SK-N-SH treated with all-trans-retinoic acid at 6 μM for 48 hours (cell line): ENCODE results near the gene MVK.

ENCODE experiments used
- ATAC-seq: fragments of 200-7000 bp; cut with Tn5 transposase; 3 replicates; pipeline ENCODE4 v1.9.1; 2020; ENCODE audit warnings: mild to moderate bottlenecking, moderate library complexity
- ARNTL ChIP-seq: fragments of 450-650 bp; formaldehyde crosslinking; IDR thresholded peaks from 2 replicates; pipeline ENCODE4 v1.5.0; 2020; ENCODE audit warnings: low read depth, mild to moderate bottlenecking, moderate library complexity, borderline replicate concordance
- BACH2 ChIP-seq: fragments of 250-450 bp; sonication (Bioruptor Pico); IDR thresholded peaks from 2 replicates; pipeline ENCODE4 v1.9.0; 2021; ENCODE audit warnings: mild to moderate bottlenecking, borderline replicate concordance
- CREB5 ChIP-seq: fragments of 250-450 bp; sonication (Bioruptor Pico); IDR thresholded peaks from 2 replicates; pipeline ENCODE4 v1.5.1; 2020; ENCODE audit warnings: low read depth, mild to moderate bottlenecking, moderate library complexity
- CSDC2 ChIP-seq: fragments of 250-450 bp; sonication (Bioruptor Pico); IDR thresholded peaks from 2 replicates; pipeline ENCODE4 v1.5.0; 2020; ENCODE audit warnings: mild to moderate bottlenecking, moderate library complexity
- CSRNP3 ChIP-seq: fragments of 250-450 bp; sonication (Bioruptor Pico); IDR thresholded peaks from 2 replicates; pipeline ENCODE4 v1.5.1; 2021; ENCODE audit warnings: mild to moderate bottlenecking, moderate library complexity
- ESRRG ChIP-seq: fragments of 250-450 bp; sonication (Bioruptor Pico); IDR thresholded peaks from 2 replicates; pipeline ENCODE4 v1.6.1; 2021; ENCODE audit warnings: mild to moderate bottlenecking
- GLIS3 ChIP-seq: fragments of 250-450 bp; sonication (Bioruptor Pico); IDR thresholded peaks from 2 replicates; pipeline ENCODE4 v1.5.0; 2020; ENCODE audit warnings: mild to moderate bottlenecking, moderate library complexity
- ISL1 ChIP-seq: fragments of 250-450 bp; sonication (Bioruptor Pico); IDR thresholded peaks from 2 replicates; pipeline ENCODE4 v2.1.2; 2022; ENCODE audit warnings: mild to moderate bottlenecking, moderate library complexity
- OSR1 ChIP-seq: fragments of 250-450 bp; sonication (Bioruptor Pico); IDR thresholded peaks from 2 replicates; pipeline ENCODE4 v1.8.0; 2022; ENCODE audit warnings: moderate library complexity, mild to moderate bottlenecking, inconsistent platforms
- POU6F1 ChIP-seq: fragments of 250-450 bp; sonication (Bioruptor Pico); IDR thresholded peaks from 2 replicates; pipeline ENCODE4 v1.8.0; 2021; ENCODE audit warnings: low read depth, mild to moderate bottlenecking, moderate library complexity, borderline replicate concordance
- PPARA ChIP-seq: fragments of 250-450 bp; sonication (Bioruptor Pico); IDR thresholded peaks from 2 replicates; pipeline ENCODE4 v1.5.0; 2020; ENCODE audit warnings: mild to moderate bottlenecking, borderline replicate concordance
- RARB ChIP-seq: fragments of 250-450 bp; sonication (Bioruptor Pico); IDR thresholded peaks from 2 replicates; pipeline ENCODE4 v1.8.0; 2021; ENCODE audit warnings: mild to moderate bottlenecking, moderate library complexity
- SNAI2 ChIP-seq: fragments of 250-450 bp; sonication (Bioruptor Pico); IDR thresholded peaks from 2 replicates; pipeline ENCODE4 v1.5.0; 2020; ENCODE audit warnings: mild to moderate bottlenecking, moderate library complexity
- TCF4 ChIP-seq: fragments of 250-450 bp; sonication (Bioruptor Pico); IDR thresholded peaks from 2 replicates; pipeline ENCODE4 v1.8.0; 2021; ENCODE audit warnings: mild to moderate bottlenecking, moderate library complexity, borderline replicate concordance
- TOX ChIP-seq: fragments of 250-450 bp; sonication (Bioruptor Pico); IDR thresholded peaks from 2 replicates; pipeline ENCODE4 v1.8.0; 2021; ENCODE audit warnings: mild to moderate bottlenecking, moderate library complexity, borderline replicate concordance
- TSHZ2 ChIP-seq: fragments of 250-450 bp; sonication (Bioruptor Pico); IDR thresholded peaks from 2 replicates; pipeline ENCODE4 v1.5.0; 2020; ENCODE audit warnings: mild to moderate bottlenecking, moderate library complexity
- ZC3H10 ChIP-seq: fragments of 250-450 bp; sonication (Bioruptor Pico); IDR thresholded peaks from 2 replicates; pipeline ENCODE4 v1.5.1; 2021; ENCODE audit warnings: mild to moderate bottlenecking, moderate library complexity
- ZFP3 ChIP-seq: fragments of 250-450 bp; sonication (Bioruptor Pico); IDR thresholded peaks from 2 replicates; pipeline ENCODE4 v1.5.0; 2020; ENCODE audit warnings: mild to moderate bottlenecking, moderate library complexity
- ZFP30 ChIP-seq: fragments of 450-650 bp; formaldehyde crosslinking; IDR thresholded peaks from 2 replicates; pipeline ENCODE4 v1.5.0; 2022; ENCODE audit warnings: mild to moderate bottlenecking, moderate library complexity
- ZNF565 ChIP-seq: fragments of 450-650 bp; formaldehyde crosslinking; conservative IDR thresholded peaks from 2 replicates; pipeline ENCODE4 v1.5.0; 2020; ENCODE audit warnings: low read depth, mild to moderate bottlenecking, moderate library complexity
- ZNF70 ChIP-seq: fragments of 450-650 bp; formaldehyde crosslinking; IDR thresholded peaks from 2 replicates; pipeline ENCODE4 v1.5.0; 2020; ENCODE audit warnings: mild to moderate bottlenecking, moderate library complexity
- ZNF8 ChIP-seq: fragments of 450-650 bp; formaldehyde crosslinking; IDR thresholded peaks from 2 replicates; pipeline ENCODE4 v1.5.0; 2020; ENCODE audit warnings: mild to moderate bottlenecking, moderate library complexity

The MVK gene

GRCh38 chr12:109532721-109533486 is 40.7 kb upstream of the MVK start:
- ATAC-seq: no peak
- TF ChIP-seq ZC3H10 (no peak), RARB (no peak), ESRRG (CRISPR knock-in tag) (no peak), ZNF565 (CRISPR knock-in tag) (no peak), TOX (CRISPR knock-in tag) (no peak), SNAI2 (CRISPR knock-in tag) (no peak), ARNTL (no peak), CREB5 (CRISPR knock-in tag) (no peak), GLIS3 (CRISPR knock-in tag) (no peak), CSDC2 (CRISPR knock-in tag) (no peak), TCF4 (CRISPR knock-in tag) (no peak), OSR1 (no peak), ZFP30 (CRISPR knock-in tag) (no peak), ZNF8 (CRISPR knock-in tag) (no peak)

GRCh38 chr12:109533487-109533740 is 40.2 kb upstream of the MVK start:
- no peak for TF ChIP-seq ZNF565 (CRISPR knock-in tag)
- no peak for TF ChIP-seq ESRRG (CRISPR knock-in tag)
- TF ChIP-seq ZNF8 (CRISPR knock-in tag): no peak
- TF ChIP-seq PPARA (CRISPR knock-in tag): no peak
- no peak for TF ChIP-seq BACH2 (CRISPR knock-in tag)
- no peak for TF ChIP-seq CSDC2 (CRISPR knock-in tag)
- TF ChIP-seq ZFP30 (CRISPR knock-in tag): no peak
- TF ChIP-seq TSHZ2 (CRISPR knock-in tag): no peak
- no peak for TF ChIP-seq CSRNP3 (CRISPR knock-in tag)
- no peak for TF ChIP-seq ARNTL
- TF ChIP-seq ISL1 (CRISPR knock-in tag): no peak
- no peak for TF ChIP-seq TOX (CRISPR knock-in tag)
- TF ChIP-seq CREB5 (CRISPR knock-in tag): no peak
- TF ChIP-seq ZNF70: no peak
- no peak for TF ChIP-seq OSR1
- no peak for TF ChIP-seq TCF4 (CRISPR knock-in tag)
- TF ChIP-seq ZFP3 (CRISPR knock-in tag): no peak
- ATAC-seq: no peak

- no peak for ATAC-seq
- TF ChIP-seq OSR1: no peak
- no peak for TF ChIP-seq ESRRG (CRISPR knock-in tag)
- no peak for TF ChIP-seq TOX (CRISPR knock-in tag)
- TF ChIP-seq BACH2 (CRISPR knock-in tag): no peak
- no peak for TF ChIP-seq ZNF70
- TF ChIP-seq ZNF8 (CRISPR knock-in tag): no peak
- TF ChIP-seq CSDC2 (CRISPR knock-in tag): no peak
- no peak for TF ChIP-seq RARB
- no peak for TF ChIP-seq POU6F1 (CRISPR knock-in tag)
- TF ChIP-seq ZFP3 (CRISPR knock-in tag): no peak
- TF ChIP-seq CSRNP3 (CRISPR knock-in tag): no peak
These were observed 39.1 kb upstream of the MVK start for GRCh38 chr12:109534456-109534855.
